Prostate gland (tissue), 2 donors: Measurements from ENCODE around the gene ZNF821.

Source experiments
- CTCF ChIP-seq, 4 experiments: fragments of 200-600 bp in 2 of 4; fragments of 450-650 bp in 2 of 4; sonication (generic) in 2 of 4; IDR thresholded peaks; 1 replicate in 3 of 4; 2 replicates in 1 of 4; pipeline ENCODE4 v1.5.1; 2016 to 2019; ENCODE audit warnings: antibody characterized with exemption in 4 of 4, mild to moderate bottlenecking in 2 of 4, moderate library complexity in 2 of 4
- POLR2A ChIP-seq: fragments of 450-650 bp; IDR thresholded peaks from one replicate; pipeline ENCODE4 v1.6.1; 2016; ENCODE audit warnings: antibody characterized with exemption, mild to moderate bottlenecking

GRCh38 chr16:71846431-71846830 lies 37.6 kb downstream of the ZNF821 start:
- TF ChIP-seq CTCF (IDR thresholded peaks at IDR 0.05) = no peak
- TF ChIP-seq POLR2A = no peak
